Measurements from ENCODE around the gene PCCA. TPM values are rescaled to one million over a fixed set of nuclear protein-coding genes. Genes with fewer than 3 reads are reported as not detected.

Gene PCCA
- total and polyA plus RNA-seq, 7 donors: 18.0 to 45.6 (median 42.8) TPM

DNA sequence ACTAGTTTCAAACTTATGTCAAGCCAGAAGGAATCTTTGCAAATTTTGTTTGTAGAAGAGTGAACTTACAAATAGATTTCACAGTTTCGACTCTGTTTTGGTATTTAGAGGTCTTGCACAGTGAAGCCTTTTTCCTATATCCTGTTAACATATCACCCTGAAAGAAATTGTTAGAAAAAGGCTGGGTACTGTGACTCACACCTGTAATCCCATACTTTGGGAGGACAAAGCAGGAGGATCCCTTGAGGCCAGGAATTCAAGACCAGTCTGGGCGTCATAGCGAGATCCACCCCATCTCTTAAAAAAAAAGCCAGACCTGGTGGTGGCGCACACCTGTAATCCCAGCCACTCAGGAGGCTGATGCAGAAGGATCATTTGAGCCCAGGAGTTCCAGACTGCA lies 275.7 kb downstream of the PCCA start:
- WGBS, 2 donors: 97 to 99% methylated on average over 4 of the region's 4 CpGs
- no peaks in the 10 kb centered on the region for H3K4me1 ChIP-seq
- H3K4me3 ChIP-seq: no peak overlapping the region
- no peaks in the 10 kb centered on the region for H3K27me3 ChIP-seq
- no peaks in the 10 kb centered on the region for H3K9me3 ChIP-seq
- intact Hi-C loops (cut with DNase I): no loop called here
- TF ChIP-seq, protein P1, sequence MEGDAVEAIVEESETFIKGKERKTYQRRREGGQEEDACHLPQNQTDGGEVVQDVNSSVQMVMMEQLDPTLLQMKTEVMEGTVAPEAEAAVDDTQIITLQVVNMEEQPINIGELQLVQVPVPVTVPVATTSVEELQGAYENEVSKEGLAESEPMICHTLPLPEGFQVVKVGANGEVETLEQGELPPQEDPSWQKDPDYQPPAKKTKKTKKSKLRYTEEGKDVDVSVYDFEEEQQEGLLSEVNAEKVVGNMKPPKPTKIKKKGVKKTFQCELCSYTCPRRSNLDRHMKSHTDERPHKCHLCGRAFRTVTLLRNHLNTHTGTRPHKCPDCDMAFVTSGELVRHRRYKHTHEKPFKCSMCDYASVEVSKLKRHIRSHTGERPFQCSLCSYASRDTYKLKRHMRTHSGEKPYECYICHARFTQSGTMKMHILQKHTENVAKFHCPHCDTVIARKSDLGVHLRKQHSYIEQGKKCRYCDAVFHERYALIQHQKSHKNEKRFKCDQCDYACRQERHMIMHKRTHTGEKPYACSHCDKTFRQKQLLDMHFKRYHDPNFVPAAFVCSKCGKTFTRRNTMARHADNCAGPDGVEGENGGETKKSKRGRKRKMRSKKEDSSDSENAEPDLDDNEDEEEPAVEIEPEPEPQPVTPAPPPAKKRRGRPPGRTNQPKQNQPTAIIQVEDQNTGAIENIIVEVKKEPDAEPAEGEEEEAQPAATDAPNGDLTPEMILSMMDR (IDR thresholded peaks at IDR 0.05): no peak
- no peak for TF ChIP-seq POLR2AphosphoS5 (IDR thresholded peaks at IDR 0.05)
- no peak for TF ChIP-seq POLR2A (IDR thresholded peaks at IDR 0.05)
- no peak for TF ChIP-seq EP300 (IDR thresholded peaks at IDR 0.05)
- H3K27ac ChIP-seq: no peak overlapping the region
- DNase-seq: no peak
- peaks cover 0 to 14% (median 0%) of the 10 kb centered on the region in 4 donors for H3K36me3 ChIP-seq

DNA sequence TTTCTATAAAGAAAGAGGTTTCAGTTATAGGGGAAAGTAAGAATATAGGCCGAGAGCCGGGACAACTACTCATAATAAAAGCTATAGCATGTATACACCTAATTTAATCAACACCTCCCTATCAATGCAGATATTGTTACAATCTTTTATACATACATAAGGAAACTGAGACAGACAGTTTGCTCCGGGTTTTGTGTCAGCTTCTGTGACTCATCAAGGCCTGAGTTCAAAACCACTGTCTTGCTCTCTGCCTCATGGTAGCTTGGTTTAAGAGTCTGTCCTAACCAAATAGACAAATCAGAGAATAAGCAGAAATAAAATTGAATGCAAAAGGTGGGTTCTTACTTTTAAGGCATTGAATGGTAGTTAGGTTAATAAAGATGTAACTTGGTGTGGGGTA lies 276.8 kb downstream of the PCCA start:
- TF ChIP-seq POLR2A (IDR thresholded peaks at IDR 0.05): no peak
- TF ChIP-seq, protein P1 (IDR thresholded peaks at IDR 0.05): no peak
- TF ChIP-seq POLR2AphosphoS5 (IDR thresholded peaks at IDR 0.05): no peak
- TF ChIP-seq EP300 (IDR thresholded peaks at IDR 0.05): no peak
- Histone ChIP-seq H3K27me3 (no peaks in the 10 kb centered on the region), H3K4me1 (no peaks in the 10 kb centered on the region), H3K27ac (no peak overlapping the region), H3K4me3 (no peak overlapping the region), H3K9me3 (no peaks in the 10 kb centered on the region), H3K36me3 (peaks cover 0 to 16% (median 0%) of the 10 kb centered on the region in 4 donors)
- intact Hi-C loops (cut with DNase I): no loop called here
- no peak for DNase-seq
- 84 to 89% methylated on average over 3 of the region's 3 CpGs for WGBS, 2 donors

DNA sequence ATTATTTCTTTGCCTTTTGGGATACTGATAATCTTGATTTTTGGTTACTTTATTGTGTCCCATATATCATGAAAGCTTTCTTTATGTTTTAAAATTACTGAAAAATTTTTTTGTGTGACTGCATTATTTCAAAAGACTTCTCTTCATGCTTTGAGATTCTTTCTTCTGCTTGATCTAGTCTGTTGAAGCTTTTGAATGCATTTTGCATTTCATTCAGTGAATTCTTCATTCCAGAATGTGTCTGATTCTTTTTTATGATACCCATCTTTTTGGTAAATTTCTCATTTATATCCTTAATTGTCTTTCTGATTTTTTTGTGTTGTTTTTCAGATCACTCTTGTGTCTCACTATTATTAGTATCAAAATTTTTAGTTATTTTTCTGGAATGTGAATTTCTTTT lies 289.6 kb downstream of the PCCA start:
- H3K27ac ChIP-seq: no peak overlapping the region
- no peaks in the 10 kb centered on the region for H3K4me1 ChIP-seq
- no peak for DNase-seq
- peaks cover 4 to 11% (median 7%) of the 10 kb centered on the region in 4 donors for H3K9me3 ChIP-seq
- H3K27me3 ChIP-seq: no peaks in the 10 kb centered on the region
- peaks cover 0 to 20% (median 0%) of the 10 kb centered on the region in 4 donors for H3K36me3 ChIP-seq
- TF ChIP-seq POLR2A (IDR thresholded peaks at IDR 0.05) (no peak), EP300 (IDR thresholded peaks at IDR 0.05) (no peak), POLR2AphosphoS5 (IDR thresholded peaks at IDR 0.05) (no peak)
- TF ChIP-seq, protein P1 (IDR thresholded peaks at IDR 0.05): no peak
- no peak overlapping the region for H3K4me3 ChIP-seq
- intact Hi-C loops (cut with DNase I): no loop called here

DNA sequence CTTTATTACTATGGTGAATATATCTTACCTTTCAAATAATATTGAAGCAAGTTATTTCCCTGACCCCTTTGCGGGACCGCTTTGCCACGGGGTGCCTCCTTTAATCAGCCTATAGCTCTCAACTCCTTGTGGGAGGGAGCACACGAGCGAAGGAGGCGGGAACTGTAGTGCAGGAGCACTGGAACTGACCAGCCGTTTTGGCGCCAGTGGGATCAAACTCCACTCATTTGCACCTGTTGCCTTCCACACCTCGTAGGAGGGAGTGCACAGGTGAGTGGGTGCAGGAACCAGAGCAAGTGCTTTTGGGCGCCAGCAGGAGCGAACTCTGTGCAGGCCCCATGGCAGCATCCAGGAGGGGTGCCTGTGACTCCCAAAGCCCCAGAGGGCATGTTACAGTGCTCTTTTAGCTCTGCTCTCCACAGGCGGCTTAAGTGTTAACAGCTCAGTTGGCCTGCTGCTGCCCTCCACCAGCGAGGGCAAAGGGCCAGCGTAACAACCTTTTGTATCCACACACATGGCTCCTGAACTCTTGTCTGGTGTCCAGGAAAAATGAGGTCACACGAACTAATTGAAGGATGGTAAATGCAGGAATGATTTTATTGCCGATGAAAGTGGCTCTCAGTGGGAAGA lies 292.8 kb downstream of the PCCA start:
- Histone ChIP-seq H3K4me1 (no peaks in the 10 kb centered on the region), H3K27me3 (no peaks in the 10 kb centered on the region), H3K9me3 (peaks cover 0 to 6% (median under 1%) of the 10 kb centered on the region in 4 donors), H3K4me3 (no peak overlapping the region), H3K36me3 (peaks cover 0 to 3% (median 0%) of the 10 kb centered on the region in 4 donors), H3K27ac (no peak overlapping the region)
- intact Hi-C loops (cut with DNase I): no loop called here
- WGBS, 2 donors: 83 to 91% methylated on average over 16 of the region's 16 CpGs
- no peak for DNase-seq
- TF ChIP-seq EP300 (IDR thresholded peaks at IDR 0.05) (no peak), POLR2AphosphoS5 (IDR thresholded peaks at IDR 0.05) (no peak), POLR2A (IDR thresholded peaks at IDR 0.05) (no peak)
- TF ChIP-seq, protein P1 (IDR thresholded peaks at IDR 0.05): no peak

DNA sequence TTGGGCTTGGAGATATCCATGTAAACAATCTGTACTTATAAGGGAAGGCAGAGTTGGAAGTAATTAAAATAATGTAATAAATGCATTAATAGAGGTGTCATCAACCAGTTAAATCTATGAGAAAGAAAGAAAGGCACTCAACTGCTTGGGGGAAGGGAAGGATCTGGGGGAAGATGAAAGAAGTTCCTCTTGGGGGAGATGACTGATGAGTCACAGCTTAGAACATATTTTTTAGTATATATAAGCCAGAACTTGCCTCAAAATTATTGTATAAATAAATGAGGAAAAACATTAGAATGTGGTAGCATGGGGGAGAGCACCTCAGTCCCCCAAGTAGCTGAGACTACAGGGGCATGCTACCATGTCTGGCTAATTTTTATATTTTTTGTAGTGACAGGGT lies 293.9 kb downstream of the PCCA start:
- H3K4me3 ChIP-seq: no peak overlapping the region
- peaks cover 0 to 3% (median 0%) of the 10 kb centered on the region in 4 donors for H3K9me3 ChIP-seq
- no peak for DNase-seq
- H3K27ac ChIP-seq: no peak overlapping the region
- no peaks in the 10 kb centered on the region for H3K27me3 ChIP-seq
- intact Hi-C loops (cut with DNase I): no loop called here
- TF ChIP-seq POLR2A (IDR thresholded peaks at IDR 0.05) (no peak), EP300 (IDR thresholded peaks at IDR 0.05) (no peak), POLR2AphosphoS5 (IDR thresholded peaks at IDR 0.05) (no peak)
- TF ChIP-seq, protein P1 (IDR thresholded peaks at IDR 0.05): no peak
- H3K36me3 ChIP-seq: peaks cover 0 to 8% (median 0%) of the 10 kb centered on the region in 4 donors
- H3K4me1 ChIP-seq: no peaks in the 10 kb centered on the region
